ENCODE results near the gene VWCE.

- TF ChIP-seq TAF1 (IDR thresholded peaks at IDR 0.05; ENCODE audit: borderline replicate concordance, low read depth, low read length), result no peak
- TF ChIP-seq POLR2A (IDR thresholded peaks at IDR 0.05; ENCODE audit: low read depth, low read length), result no peak
These were observed 3.6 kb upstream of the VWCE start for GRCh38 chr11:61298663-61299244.
